ENCODE data around the gene RAI1. TPM values are rescaled to one million over a fixed set of nuclear protein-coding genes. Genes with fewer than 3 reads are reported as not detected.

Gene RAI1
- total RNA-seq, 1 donor from 2014 or later, result 46.2 TPM

GRCh38 chr17:17757391-17757791 lies 76.1 kb downstream of the RAI1 start:
- no peak overlapping the region for H3K27ac Mint-ChIP-seq (ENCODE audit: unreplicated experiment)
- no peaks in the 10 kb centered on the region for H3K36me3 Mint-ChIP-seq (ENCODE audit: low read depth, unreplicated experiment)
- no peak for DNase-seq (ENCODE audit: low spot score)
- peaks cover 13% of the 10 kb centered on the region for H3K27me3 Mint-ChIP-seq (ENCODE audit: unreplicated experiment)
- TF ChIP-seq CTCF (IDR thresholded peaks at IDR 0.05; ENCODE audit: unreplicated experiment), result no peak
- H3K9me3 Mint-ChIP-seq (ENCODE audit: unreplicated experiment), result no peaks in the 10 kb centered on the region
- peaks cover 25% of the 10 kb centered on the region for H3K4me1 Mint-ChIP-seq (ENCODE audit: unreplicated experiment)
- H3K4me3 Mint-ChIP-seq (ENCODE audit: unreplicated experiment), result no peak overlapping the region

- H3K27me3 Mint-ChIP-seq (ENCODE audit: unreplicated experiment), result peaks cover 11% of the 10 kb centered on the region
- no peaks in the 10 kb centered on the region for H3K36me3 Mint-ChIP-seq (ENCODE audit: low read depth, unreplicated experiment)
- no peak for TF ChIP-seq CTCF (IDR thresholded peaks at IDR 0.05; ENCODE audit: unreplicated experiment)
- H3K4me3 Mint-ChIP-seq (ENCODE audit: unreplicated experiment), result no peak overlapping the region
- no peak for DNase-seq (ENCODE audit: low spot score)
- peaks cover 20% of the 10 kb centered on the region for H3K4me1 Mint-ChIP-seq (ENCODE audit: unreplicated experiment)
- no peak overlapping the region for H3K27ac Mint-ChIP-seq (ENCODE audit: unreplicated experiment)
- H3K9me3 Mint-ChIP-seq (ENCODE audit: unreplicated experiment), result no peaks in the 10 kb centered on the region
These were observed 76.9 kb downstream of the RAI1 start for GRCh38 chr17:17757956-17758845.

- peaks cover 12% of the 10 kb centered on the region for H3K27me3 Mint-ChIP-seq (ENCODE audit: unreplicated experiment)
- H3K27ac Mint-ChIP-seq (ENCODE audit: unreplicated experiment), result no peak overlapping the region
- H3K4me1 Mint-ChIP-seq (ENCODE audit: unreplicated experiment), result peaks cover 21% of the 10 kb centered on the region
- TF ChIP-seq CTCF (IDR thresholded peaks at IDR 0.05; ENCODE audit: unreplicated experiment), result no peak
- no peak overlapping the region for H3K4me3 Mint-ChIP-seq (ENCODE audit: unreplicated experiment)
- no peaks in the 10 kb centered on the region for H3K9me3 Mint-ChIP-seq (ENCODE audit: unreplicated experiment)
- H3K36me3 Mint-ChIP-seq (ENCODE audit: low read depth, unreplicated experiment), result no peaks in the 10 kb centered on the region
- no peak for DNase-seq (ENCODE audit: low spot score)
These were observed 77.8 kb downstream of the RAI1 start for GRCh38 chr17:17758941-17759563.

- TF ChIP-seq CTCF (IDR thresholded peaks at IDR 0.05; ENCODE audit: unreplicated experiment), result no peak
- Mint-ChIP-seq H3K27ac (ENCODE audit: unreplicated experiment) (no peak overlapping the region), H3K36me3 (ENCODE audit: low read depth, unreplicated experiment) (no peaks in the 10 kb centered on the region), H3K4me3 (ENCODE audit: unreplicated experiment) (no peak overlapping the region), H3K4me1 (ENCODE audit: unreplicated experiment) (peaks cover 24% of the 10 kb centered on the region), H3K27me3 (ENCODE audit: unreplicated experiment) (peaks cover 12% of the 10 kb centered on the region), H3K9me3 (ENCODE audit: unreplicated experiment) (no peaks in the 10 kb centered on the region)
- DNase-seq (ENCODE audit: low spot score), result no peak
These were observed 79.1 kb downstream of the RAI1 start for GRCh38 chr17:17760350-17760749.

All from endothelial cell (in vitro differentiated cells).